ENCODE data around the gene CCDC57.

Gene CCDC57

GRCh38 chr17:82108961-82109475 lies 103.6 kb downstream of the CCDC57 start:
- Mint-ChIP-seq H3K36me3 (ENCODE audit: low read depth) (peaks cover 5% of the 10 kb centered on the region), H3K27me3 (ENCODE audit: low read depth) (no peaks in the 10 kb centered on the region), H3K4me1 (peaks cover 26% of the 10 kb centered on the region), H3K27ac (peak overlapping the region; percentile 14 to 63 (median 22)), H3K4me3 (no peak overlapping the region), H3K9me3 (no peaks in the 10 kb centered on the region)
- no peak for TF ChIP-seq CTCF (IDR thresholded peaks at IDR 0.05; ENCODE audit: unreplicated experiment in 3 of 3)

- no peaks in the 10 kb centered on the region for H3K27me3 Mint-ChIP-seq (ENCODE audit: low read depth)
- H3K36me3 Mint-ChIP-seq (ENCODE audit: low read depth): peaks cover under 1% of the 10 kb centered on the region
- no peak for TF ChIP-seq CTCF (IDR thresholded peaks at IDR 0.05; ENCODE audit: unreplicated experiment in 3 of 3)
- no peak overlapping the region for H3K4me3 Mint-ChIP-seq
- peak overlapping the region; percentile 22 to 63 (median 55) for H3K27ac Mint-ChIP-seq
- no peaks in the 10 kb centered on the region for H3K9me3 Mint-ChIP-seq
- H3K4me1 Mint-ChIP-seq: peaks cover 28% of the 10 kb centered on the region
Measured at GRCh38 chr17:82108496-82108945, 104.1 kb downstream of the CCDC57 start.

GRCh38 chr17:82108038-82108437 lies 104.6 kb downstream of the CCDC57 start:
- no peaks in the 10 kb centered on the region for H3K36me3 Mint-ChIP-seq (ENCODE audit: low read depth)
- no peak for TF ChIP-seq CTCF (IDR thresholded peaks at IDR 0.05; ENCODE audit: unreplicated experiment in 3 of 3)
- H3K4me1 Mint-ChIP-seq: peaks cover 28% of the 10 kb centered on the region
- no peaks in the 10 kb centered on the region for H3K27me3 Mint-ChIP-seq (ENCODE audit: low read depth)
- peak overlapping the region; percentile 22 to 63 (median 55) for H3K27ac Mint-ChIP-seq
- no peaks in the 10 kb centered on the region for H3K9me3 Mint-ChIP-seq
- peak overlapping the region in 1 of 3 experiments; percentile 15 for H3K4me3 Mint-ChIP-seq

GRCh38 chr17:82107341-82107860 lies 105.2 kb downstream of the CCDC57 start:
- H3K4me1 Mint-ChIP-seq: peaks cover 28% of the 10 kb centered on the region
- TF ChIP-seq CTCF (IDR thresholded peaks at IDR 0.05; ENCODE audit: unreplicated experiment in 3 of 3): peak; percentile 9 to 16 (median 15)

GRCh38 chr17:82106688-82107305 lies 105.8 kb downstream of the CCDC57 start:
- TF ChIP-seq CTCF (IDR thresholded peaks at IDR 0.05; ENCODE audit: unreplicated experiment in 3 of 3): no peak
- Mint-ChIP-seq H3K27ac (peak overlapping the region; percentile 63 to 82 (median 68)), H3K9me3 (no peaks in the 10 kb centered on the region), H3K4me3 (no peak overlapping the region), H3K4me1 (peaks cover 28% of the 10 kb centered on the region), H3K36me3 (ENCODE audit: low read depth) (no peaks in the 10 kb centered on the region), H3K27me3 (ENCODE audit: low read depth) (no peaks in the 10 kb centered on the region)

More at GRCh38 chr17:82107341-82107860, 105.2 kb downstream of the CCDC57 start:
- Mint-ChIP-seq H3K4me3 (no peak overlapping the region), H3K27me3 (ENCODE audit: low read depth) (no peaks in the 10 kb centered on the region), H3K27ac (no peak overlapping the region), H3K9me3 (no peaks in the 10 kb centered on the region), H3K36me3 (ENCODE audit: low read depth) (no peaks in the 10 kb centered on the region)

Measured in nephron (organoid).